NB4 (cell line): ENCODE results near the gene PACS1.

Experiments
- POLR2A ChIP-seq: IDR thresholded peaks from 2 replicates; pipeline ENCODE4 v1.6.1; 2011; ENCODE audit warnings: mild to moderate bottlenecking; ENCODE audit not compliant: insufficient read length; ENCODE audit errors: extremely low read depth
- TF ChIP-seq, protein P1 (sequence below): IDR thresholded peaks from one replicate; pipeline ENCODE4 v1.5.1; 2012; ENCODE audit warnings: low read depth, low read length

DNA sequence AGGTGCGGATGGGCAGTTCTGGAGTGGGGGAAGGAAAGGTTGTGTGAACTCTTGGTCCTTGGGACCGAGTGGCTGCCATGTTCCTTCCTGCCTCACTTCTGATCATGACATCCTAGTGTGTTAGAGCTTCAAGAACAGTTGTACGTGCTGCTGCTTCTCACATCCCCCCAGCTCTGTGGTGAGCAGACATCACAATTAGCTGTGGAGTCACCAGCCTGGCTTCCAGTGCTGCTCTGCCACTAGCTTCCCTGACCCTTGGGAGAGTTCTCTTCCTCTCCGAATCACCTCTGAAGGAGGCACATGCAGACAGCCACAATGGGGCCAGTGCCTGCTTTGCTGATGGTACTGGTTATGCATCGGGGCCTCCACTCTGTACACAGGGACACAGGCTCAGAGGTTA lies 192.1 kb downstream of the PACS1 start:
- TF ChIP-seq, protein P1, sequence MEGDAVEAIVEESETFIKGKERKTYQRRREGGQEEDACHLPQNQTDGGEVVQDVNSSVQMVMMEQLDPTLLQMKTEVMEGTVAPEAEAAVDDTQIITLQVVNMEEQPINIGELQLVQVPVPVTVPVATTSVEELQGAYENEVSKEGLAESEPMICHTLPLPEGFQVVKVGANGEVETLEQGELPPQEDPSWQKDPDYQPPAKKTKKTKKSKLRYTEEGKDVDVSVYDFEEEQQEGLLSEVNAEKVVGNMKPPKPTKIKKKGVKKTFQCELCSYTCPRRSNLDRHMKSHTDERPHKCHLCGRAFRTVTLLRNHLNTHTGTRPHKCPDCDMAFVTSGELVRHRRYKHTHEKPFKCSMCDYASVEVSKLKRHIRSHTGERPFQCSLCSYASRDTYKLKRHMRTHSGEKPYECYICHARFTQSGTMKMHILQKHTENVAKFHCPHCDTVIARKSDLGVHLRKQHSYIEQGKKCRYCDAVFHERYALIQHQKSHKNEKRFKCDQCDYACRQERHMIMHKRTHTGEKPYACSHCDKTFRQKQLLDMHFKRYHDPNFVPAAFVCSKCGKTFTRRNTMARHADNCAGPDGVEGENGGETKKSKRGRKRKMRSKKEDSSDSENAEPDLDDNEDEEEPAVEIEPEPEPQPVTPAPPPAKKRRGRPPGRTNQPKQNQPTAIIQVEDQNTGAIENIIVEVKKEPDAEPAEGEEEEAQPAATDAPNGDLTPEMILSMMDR = no peak
- no peak for TF ChIP-seq POLR2A
